Fibroblast of pulmonary artery (primary cell): ENCODE data around the gene EFCAB6.

Experiments
- DNase-seq: peaks from one replicate; pipeline ENCODE4 v3.0.0-alpha.2; 2010; ENCODE audit warnings: low read depth
- H3K4me3 ChIP-seq: replicated peaks from 2 replicates; pipeline ENCODE4 v1.5.1; 2011; ENCODE audit warnings: low read depth, mild to moderate bottlenecking, control low read depth, low read length, moderate library complexity
- CTCF ChIP-seq: IDR thresholded peaks from 2 replicates; pipeline ENCODE4 v1.5.1; 2011; ENCODE audit warnings: mild to moderate bottlenecking, control low read depth, low read length, inconsistent platforms; ENCODE audit errors: missing control alignments

EFCAB6 gene

GRCh38 chr22:43535336-43535735 lies 276.8 kb downstream of the EFCAB6 start:
- no peak for DNase-seq
- TF ChIP-seq CTCF = no peak
- no peak overlapping the region for H3K4me3 ChIP-seq

GRCh38 chr22:43534916-43535315 lies 277.2 kb downstream of the EFCAB6 start:
- H3K4me3 ChIP-seq = no peak overlapping the region
- no peak for TF ChIP-seq CTCF
- DNase-seq = no peak

- no peak overlapping the region for H3K4me3 ChIP-seq
- TF ChIP-seq CTCF = no peak
- DNase-seq = no peak
Observed at GRCh38 chr22:43533656-43534428, 278.3 kb downstream of the EFCAB6 start.

- no peak overlapping the region for H3K4me3 ChIP-seq
- no peak for DNase-seq
- TF ChIP-seq CTCF = no peak
Observed at GRCh38 chr22:43533156-43533530, 279.0 kb downstream of the EFCAB6 start.

- no peak overlapping the region for H3K4me3 ChIP-seq
- DNase-seq = no peak
- TF ChIP-seq CTCF = no peak
Observed at GRCh38 chr22:43532301-43533155, 279.6 kb downstream of the EFCAB6 start.

GRCh38 chr22:43531651-43532050 lies 280.5 kb downstream of the EFCAB6 start:
- H3K4me3 ChIP-seq = no peak overlapping the region
- DNase-seq = no peak
- no peak for TF ChIP-seq CTCF
